ENCODE results near the gene RAD18. TPM values are rescaled to one million over a fixed set of nuclear protein-coding genes. Genes with fewer than 3 reads are reported as not detected.

The RAD18 gene
- total RNA-seq, 2 donors from 2014 or later = 3.0 to 7.2 TPM

- Histone ChIP-seq H3K36me3 (no peaks in the 10 kb centered on the region), H3K9me3 (no peaks in the 10 kb centered on the region), H3K4me1 (ENCODE audit: control insufficient read depth in 1 of 2, low read depth in 2 of 2) (no peaks in the 10 kb centered on the region), H3K27ac (no peak overlapping the region), H3K27me3 (replicated peaks; ENCODE audit: insufficient read depth) (no peaks in the 10 kb centered on the region), H3K4me3 (no peak overlapping the region)
- ATAC-seq (ENCODE audit: insufficient number of reproducible peaks, low FRiP score, low read depth) (no peak), DNase-seq (ENCODE audit: low spot score) (no peak)
- no peak for TF ChIP-seq CTCF (IDR thresholded peaks at IDR 0.05)
Observed at GRCh38 chr3:9007928-9008327, 44.7 kb upstream of the RAD18 start.

GRCh38 chr3:9007213-9007612 lies 43.9 kb upstream of the RAD18 start:
- H3K27ac ChIP-seq = no peak overlapping the region
- no peaks in the 10 kb centered on the region for H3K9me3 ChIP-seq
- H3K27me3 ChIP-seq (replicated peaks; ENCODE audit: insufficient read depth) = no peaks in the 10 kb centered on the region
- TF ChIP-seq CTCF (IDR thresholded peaks at IDR 0.05) = no peak
- DNase-seq (ENCODE audit: low spot score) = no peak
- H3K4me3 ChIP-seq = no peak overlapping the region
- H3K36me3 ChIP-seq = no peaks in the 10 kb centered on the region
- no peaks in the 10 kb centered on the region for H3K4me1 ChIP-seq (ENCODE audit: control insufficient read depth in 1 of 2, low read depth in 2 of 2)
- no peak for ATAC-seq (ENCODE audit: insufficient number of reproducible peaks, low FRiP score, low read depth)

- Histone ChIP-seq H3K9me3 (no peaks in the 10 kb centered on the region), H3K36me3 (no peaks in the 10 kb centered on the region), H3K27ac (no peak overlapping the region), H3K27me3 (replicated peaks; ENCODE audit: insufficient read depth) (no peaks in the 10 kb centered on the region), H3K4me3 (no peak overlapping the region), H3K4me1 (ENCODE audit: control insufficient read depth in 1 of 2, low read depth in 2 of 2) (no peaks in the 10 kb centered on the region)
- TF ChIP-seq CTCF (IDR thresholded peaks at IDR 0.05) = no peak
- no peak for ATAC-seq (ENCODE audit: insufficient number of reproducible peaks, low FRiP score, low read depth)
- no peak for DNase-seq (ENCODE audit: low spot score)
Observed at GRCh38 chr3:9000041-9000440, 36.8 kb upstream of the RAD18 start.

GRCh38 chr3:8997151-8997550 lies 33.9 kb upstream of the RAD18 start:
- DNase-seq (ENCODE audit: low spot score) (no peak), ATAC-seq (ENCODE audit: insufficient number of reproducible peaks, low FRiP score, low read depth) (no peak)
- Histone ChIP-seq H3K9me3 (no peaks in the 10 kb centered on the region), H3K4me3 (no peak overlapping the region), H3K27ac (no peak overlapping the region), H3K4me1 (ENCODE audit: control insufficient read depth in 1 of 2, low read depth in 2 of 2) (no peaks in the 10 kb centered on the region), H3K27me3 (replicated peaks; ENCODE audit: insufficient read depth) (no peaks in the 10 kb centered on the region), H3K36me3 (no peaks in the 10 kb centered on the region)
- TF ChIP-seq CTCF (IDR thresholded peaks at IDR 0.05) = no peak

GRCh38 chr3:8996681-8997121 lies 33.4 kb upstream of the RAD18 start:
- Histone ChIP-seq H3K27ac (no peak overlapping the region), H3K4me3 (no peak overlapping the region), H3K9me3 (no peaks in the 10 kb centered on the region), H3K27me3 (replicated peaks; ENCODE audit: insufficient read depth) (no peaks in the 10 kb centered on the region), H3K4me1 (ENCODE audit: control insufficient read depth in 1 of 2, low read depth in 2 of 2) (no peaks in the 10 kb centered on the region), H3K36me3 (no peaks in the 10 kb centered on the region)
- DNase-seq (ENCODE audit: low spot score) (no peak), ATAC-seq (ENCODE audit: insufficient number of reproducible peaks, low FRiP score, low read depth) (no peak)
- TF ChIP-seq CTCF (IDR thresholded peaks at IDR 0.05) = peak; percentile 16
